Measurements from ENCODE around the gene RFC2.

RFC2 gene

GRCh38 chr7:74254129-74254857 is at the start of gene RFC2:
Gene RFC2, minus strand, starts transcription at chr7:74254399. Its CDS starts 16 bp downstream, at chr7:74254383.
- peak; percentile 94 for DNase-seq

DNA sequence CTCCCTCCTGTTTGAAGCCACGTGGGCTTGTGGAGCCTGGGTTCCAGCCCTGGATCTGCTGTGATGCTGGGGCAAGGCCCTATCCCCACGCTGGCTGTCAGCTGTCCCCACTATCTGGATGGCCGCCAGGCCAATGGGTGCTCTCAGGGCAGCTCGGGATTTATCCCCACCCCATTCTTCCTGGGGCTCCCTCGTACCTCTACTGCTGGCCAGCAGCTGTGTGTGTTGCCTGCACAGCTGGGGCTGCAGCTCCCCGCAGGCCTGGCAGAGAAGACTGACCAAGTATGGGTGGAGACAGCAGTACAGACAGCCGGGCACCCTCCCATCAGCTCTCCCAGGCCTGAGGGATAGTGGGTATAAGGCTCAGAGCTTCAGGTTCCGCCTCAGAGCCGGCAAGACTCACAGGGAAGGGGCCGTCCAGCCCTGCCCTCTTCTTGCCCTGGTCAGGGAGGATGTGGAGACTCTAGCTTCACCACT is 48.6 kb upstream of the RFC2 start:
- DNase-seq, result no peak

DNA sequence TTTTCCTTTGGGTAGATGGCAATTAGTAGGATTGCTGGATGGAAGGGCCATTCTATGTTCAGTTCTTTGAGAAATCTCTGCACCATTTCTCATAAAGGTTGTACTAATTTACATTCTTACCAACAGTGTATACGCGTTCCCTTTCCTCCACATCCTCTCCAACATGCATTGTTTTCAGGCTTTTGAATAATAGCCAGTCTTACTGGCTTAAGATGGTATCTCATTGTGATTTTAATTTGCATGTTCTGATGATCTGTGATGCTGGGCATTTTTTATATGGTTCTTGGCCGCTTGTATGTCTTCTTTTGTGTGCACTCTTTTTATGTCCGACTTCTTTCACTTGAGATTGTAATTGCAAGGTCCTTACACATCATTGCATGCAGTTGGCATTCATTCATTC is 46.7 kb upstream of the RFC2 start:
- DNase-seq, result no peak

DNA sequence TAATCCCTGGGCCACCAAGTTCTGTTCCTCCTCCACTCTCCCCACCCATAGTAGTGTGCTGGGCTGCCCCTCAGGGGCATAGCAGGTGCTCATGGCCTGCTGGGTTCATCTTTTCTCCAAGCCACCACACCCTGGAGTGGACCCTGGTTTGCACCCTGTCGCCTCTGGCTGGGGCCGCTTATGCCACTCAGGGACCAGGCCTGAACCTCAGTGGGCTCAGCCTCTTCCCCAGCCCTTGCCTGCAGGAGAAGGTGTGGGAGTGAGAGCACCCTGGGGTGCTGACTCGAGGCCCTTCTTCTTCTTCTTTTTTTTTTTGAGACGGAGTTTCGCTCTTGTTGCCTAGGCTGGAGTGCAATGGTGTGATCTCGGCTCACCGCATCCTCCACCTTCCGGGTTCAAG is 45.2 kb upstream of the RFC2 start:
- DNase-seq, result no peak

GRCh38 chr7:74297516-74298233 is 43.5 kb upstream of the RFC2 start:
- DNase-seq, result no peak

DNA sequence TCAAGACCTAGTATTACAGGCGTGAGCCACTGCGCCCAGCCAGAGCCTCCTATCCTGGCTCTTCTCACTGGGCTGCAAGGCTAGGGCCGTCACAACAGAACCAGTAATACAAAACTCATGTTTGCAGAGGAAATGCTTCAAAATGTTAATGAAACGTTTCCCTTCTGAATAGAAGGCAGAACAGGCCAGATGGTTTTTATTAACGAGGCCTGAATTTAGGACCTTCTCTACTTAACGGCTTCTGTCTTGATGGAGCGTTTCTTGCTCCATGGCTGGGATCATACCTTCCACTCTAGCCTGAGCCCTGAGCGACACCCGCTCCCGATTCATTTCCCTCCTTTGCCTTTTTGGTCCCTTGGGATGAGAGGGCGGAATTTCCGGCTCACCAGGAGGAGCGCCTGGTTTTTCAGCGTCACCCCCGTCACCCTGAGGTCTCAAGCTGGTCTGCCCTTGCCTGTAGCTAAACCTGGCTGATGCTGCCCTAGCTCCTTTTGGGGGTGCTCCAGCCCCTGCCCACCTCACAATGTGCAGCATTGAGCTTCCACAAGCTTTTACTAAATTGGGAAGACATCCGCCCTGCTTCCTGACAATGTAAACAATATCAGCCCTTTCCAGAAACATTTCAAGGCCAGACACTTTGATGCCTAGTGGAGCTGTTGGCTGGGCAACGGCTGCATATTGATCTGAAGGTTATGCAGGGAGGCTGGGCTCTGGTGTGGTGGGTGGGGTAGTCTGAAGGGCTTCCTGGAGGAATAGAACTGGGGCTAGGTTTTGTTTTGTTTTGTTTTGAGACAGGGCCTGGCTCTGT is 40.2 kb upstream of the RFC2 start:
- DNase-seq, result no peak

DNA sequence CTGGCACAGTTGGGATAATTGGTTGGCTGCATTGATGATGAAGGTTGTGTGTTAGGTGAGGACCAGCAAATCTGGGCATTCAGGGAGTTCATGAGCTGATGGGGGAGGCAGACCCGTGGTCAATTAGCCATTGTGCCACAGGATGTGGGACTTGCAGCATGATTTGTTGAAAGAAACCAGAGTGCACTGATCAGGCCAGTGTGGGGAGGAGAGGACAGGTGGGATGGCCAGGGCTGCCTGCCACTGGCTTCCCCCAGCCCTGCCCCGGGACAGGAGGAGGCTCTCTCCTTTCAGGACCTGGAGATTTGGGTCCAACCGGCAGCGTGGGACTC is 39.3 kb upstream of the RFC2 start:
- DNase-seq, result no peak

GRCh38 chr7:74292757-74293576 is 38.8 kb upstream of the RFC2 start:
- DNase-seq, result no peak

DNA sequence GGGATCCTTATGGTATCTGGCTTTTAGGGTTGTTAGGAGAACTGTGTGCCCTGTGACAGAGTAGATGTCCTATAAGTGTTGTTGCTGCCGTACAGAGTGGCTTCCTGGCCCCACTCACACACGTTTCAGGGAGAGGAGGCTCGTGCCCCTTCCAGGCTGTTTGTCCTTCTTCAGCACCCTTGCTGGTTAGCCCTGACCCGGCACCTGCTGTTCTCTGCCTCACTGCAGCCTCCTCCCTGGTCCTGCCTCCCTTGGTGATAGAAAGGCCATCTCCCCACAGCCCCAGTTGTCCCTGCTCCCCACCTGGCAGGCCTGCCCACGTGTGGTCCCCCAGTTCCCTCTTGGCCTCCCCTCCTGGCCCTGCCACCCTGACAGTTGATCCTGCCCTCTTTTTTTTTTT is 37.3 kb upstream of the RFC2 start:
- no peak for DNase-seq

GRCh38 chr7:74290981-74291441 is 36.8 kb upstream of the RFC2 start:
- no peak for DNase-seq

- no peak for DNase-seq
These were observed 36.4 kb upstream of the RFC2 start for GRCh38 chr7:74290553-74290950.

DNA sequence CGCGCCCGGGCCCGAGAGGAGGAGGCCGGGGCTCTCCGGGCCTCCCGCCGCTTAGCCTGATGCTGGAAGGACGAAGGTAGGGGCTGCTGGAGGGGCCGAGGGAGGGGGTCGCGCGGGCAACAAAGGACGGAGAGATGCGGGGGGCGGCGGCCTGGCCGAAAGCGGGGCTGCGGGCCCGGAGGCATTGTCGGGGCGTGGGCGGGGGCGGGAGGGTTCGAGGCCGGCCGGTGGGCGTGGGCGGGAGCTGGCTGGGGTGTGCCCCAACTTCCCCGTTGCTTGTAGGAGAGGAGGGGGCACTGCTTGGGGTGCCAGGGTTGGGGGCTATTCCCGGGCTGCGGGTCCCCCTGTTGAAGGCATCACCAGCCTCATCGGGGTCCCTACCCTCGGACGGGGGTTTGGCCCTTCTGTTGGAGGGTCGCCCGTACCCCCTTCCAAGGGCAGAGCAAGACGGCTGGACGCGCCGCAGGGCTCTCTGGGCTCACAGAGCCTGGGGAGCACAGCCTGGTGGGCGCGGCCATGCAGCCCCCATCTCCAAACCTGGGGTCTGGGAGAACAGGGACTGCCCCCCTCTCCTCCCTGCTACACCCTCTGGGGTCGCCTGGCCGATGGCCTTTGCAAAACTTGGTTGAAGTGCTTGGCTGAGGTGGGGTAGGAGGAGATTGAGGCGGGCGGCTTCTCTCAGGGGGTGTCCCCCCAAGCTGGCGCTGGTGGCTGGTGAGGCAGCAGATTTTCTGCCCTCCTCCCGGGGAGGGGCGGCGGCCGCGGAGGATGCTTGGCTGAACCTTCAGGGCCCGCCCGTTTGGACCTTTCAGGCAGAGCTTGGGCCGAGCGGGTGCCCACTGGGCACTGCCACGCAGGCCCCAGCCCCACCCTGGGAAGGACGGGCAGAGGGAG is 35.7 kb upstream of the RFC2 start:
- DNase-seq, result no peak

GRCh38 chr7:74289018-74289658 is 34.9 kb upstream of the RFC2 start, which contains the start of gene CLIP2:
Gene CLIP2, plus strand, starts transcription at chr7:74289407. Its CDS starts 28,140 bp downstream, at chr7:74317547.
- peak; percentile 59 for DNase-seq

DNA sequence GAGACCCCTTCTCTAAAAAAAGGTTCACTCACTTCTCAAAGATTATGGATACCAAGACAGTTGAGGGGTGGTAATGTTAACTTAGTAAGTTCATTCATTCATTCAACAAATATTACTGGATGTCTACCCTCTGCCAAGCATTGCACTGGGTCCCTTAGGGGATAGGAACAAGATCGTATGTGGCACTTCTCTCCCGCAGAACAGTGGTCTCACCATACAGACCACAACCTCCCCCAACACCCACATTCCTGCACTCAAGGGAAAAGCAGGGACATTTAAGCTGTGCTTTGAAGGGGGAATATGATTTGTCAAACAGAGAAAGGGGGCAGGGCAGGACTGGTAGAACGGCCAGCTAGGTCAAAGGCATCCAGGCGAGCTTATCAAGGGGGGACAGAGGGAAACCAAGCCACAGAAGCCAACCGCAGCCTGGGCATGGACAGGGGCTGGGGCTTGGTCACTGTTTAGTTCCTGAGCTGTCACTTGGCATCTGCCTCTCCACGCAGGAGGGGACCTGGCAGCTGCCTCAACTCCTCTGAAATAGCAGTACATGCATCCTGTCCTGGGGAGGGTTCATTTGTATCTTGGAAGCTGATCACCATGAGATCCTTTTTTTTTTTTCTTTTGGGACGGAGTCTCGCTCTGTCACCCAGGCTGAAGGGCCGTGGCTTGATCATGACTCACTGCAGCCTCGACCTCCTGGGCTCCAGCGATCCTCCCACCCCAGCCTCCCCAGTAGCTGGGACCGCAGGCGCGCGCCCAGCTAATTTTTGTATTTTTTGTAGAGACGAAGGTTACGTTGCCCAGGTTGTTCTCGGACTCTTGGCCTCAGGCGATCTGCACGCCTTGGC is 34.1 kb upstream of the RFC2 start:
- DNase-seq, result no peak

GRCh38 chr7:74287303-74288033 is 33.3 kb upstream of the RFC2 start:
- DNase-seq, result no peak

DNA sequence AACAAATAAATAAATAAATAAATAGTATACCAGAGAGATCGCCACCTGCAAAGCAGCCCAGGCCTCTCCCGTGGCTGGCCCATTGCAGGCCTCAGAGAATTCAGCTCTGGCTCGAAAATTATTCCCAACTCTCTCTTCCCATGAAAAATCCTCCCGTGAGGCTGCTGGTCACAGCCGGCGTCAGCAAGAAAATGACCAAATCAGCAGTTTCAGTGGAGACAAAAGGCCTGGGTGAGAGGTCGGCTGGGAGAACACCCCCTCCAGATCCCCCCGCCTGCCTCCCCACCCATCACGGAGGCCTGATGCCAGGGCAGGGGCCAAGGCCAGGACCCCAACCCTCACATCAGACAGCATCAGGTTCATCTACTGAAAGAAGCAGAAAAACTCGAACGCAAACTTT is 31.9 kb upstream of the RFC2 start:
- DNase-seq, result no peak

GRCh38 chr7:74284781-74285259 is 30.6 kb upstream of the RFC2 start:
- no peak for DNase-seq

DNA sequence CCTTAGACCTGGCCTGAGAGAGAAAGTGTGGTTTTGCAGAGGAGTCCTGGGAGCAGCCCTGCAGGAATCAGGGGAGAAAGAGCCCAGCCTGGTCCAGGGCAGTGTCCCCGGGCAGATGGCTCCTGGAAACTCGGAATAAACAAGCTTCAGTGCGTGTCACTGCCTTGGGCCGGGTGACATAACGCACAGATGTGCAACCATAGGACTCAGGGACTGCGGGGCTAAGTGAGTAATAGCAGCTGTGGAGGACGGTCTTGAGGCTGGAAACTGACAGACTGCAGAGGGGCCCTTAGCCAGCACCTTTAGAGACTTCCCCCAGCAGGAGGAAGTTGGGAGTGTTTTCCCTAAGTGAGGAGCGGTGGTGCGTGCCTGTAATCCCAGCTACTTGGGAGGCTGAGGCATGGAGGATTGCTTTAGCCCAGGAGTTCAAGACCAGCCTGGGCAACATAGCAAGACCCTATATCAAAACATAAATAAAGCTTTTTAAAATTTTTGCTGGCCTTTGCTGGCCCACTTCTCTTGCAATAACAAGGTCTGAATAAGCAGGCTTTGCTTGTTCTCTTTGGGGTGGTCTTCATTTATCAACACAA is 29.8 kb upstream of the RFC2 start:
- no peak for DNase-seq

Measured in NCI-H2227 treated with DMSO at 0.1 percent for 48 hours (cell line).